ENCODE data around the gene OPHN1.
"Not testable (repeated sequence)": the region's sequence is repeated elsewhere in the genome, so short reads cannot be mapped to it uniquely, and the experiment has no call there.

OPHN1 gene

DNA sequence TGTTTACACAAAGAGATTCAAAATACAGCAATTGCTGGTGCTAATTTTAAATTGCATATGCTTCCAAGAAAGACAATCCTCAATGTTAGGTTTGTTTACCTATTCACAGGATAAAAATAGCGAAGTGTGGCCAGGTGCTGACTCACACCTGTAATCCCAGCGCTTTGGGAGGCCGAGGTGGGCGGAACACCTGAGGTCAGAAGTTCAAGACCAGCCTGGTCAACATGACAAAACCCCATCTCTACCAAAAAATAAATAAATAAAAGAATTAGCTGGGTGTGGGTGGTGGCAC lies 77.7 kb downstream of the OPHN1 start:
- no peak for DNase-seq (ENCODE audit: low spot score)

DNA sequence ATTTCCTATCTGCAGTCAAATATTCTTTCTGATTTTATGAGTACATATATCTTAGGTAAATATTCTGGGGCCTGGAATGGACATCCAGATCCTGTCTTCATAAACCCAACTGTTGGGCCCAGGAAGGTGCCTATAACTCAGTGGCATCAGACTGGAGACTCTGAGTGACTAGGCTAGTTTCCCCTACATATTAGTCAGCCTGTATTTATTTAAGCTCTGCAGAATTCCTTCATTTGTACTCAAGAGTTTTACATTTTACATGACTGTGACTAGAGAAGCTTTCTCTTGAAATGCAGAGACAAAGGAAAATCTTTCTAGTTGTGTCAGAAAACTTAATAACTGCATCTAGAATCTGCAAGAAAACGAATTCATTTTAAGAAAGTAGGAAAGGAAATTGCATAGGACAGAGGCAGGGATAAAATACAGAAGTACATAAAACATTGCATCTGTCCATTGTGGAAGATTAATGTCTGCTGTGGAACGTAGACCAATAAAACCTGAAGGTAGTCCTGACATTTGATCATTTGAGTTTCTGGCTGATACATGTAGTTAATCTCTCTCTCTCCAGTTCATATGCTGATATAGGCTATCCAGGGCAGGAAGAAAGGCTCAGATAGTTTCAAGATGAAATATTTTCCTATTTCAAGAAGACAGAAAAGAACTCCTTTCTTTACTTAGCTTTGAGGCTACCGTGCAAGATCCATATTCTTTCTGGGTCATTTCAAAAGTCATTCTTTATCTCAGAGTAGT lies 78.2 kb downstream of the OPHN1 start:
- DNase-seq (ENCODE audit: low spot score) = no peak

GRCh38 chrX:68345025-68345424 lies 88.3 kb downstream of the OPHN1 start:
- no peak for DNase-seq (ENCODE audit: low spot score)

GRCh38 chrX:68343551-68343950 lies 89.7 kb downstream of the OPHN1 start:
- DNase-seq (ENCODE audit: low spot score) = no peak

GRCh38 chrX:68332201-68332731 lies 101.0 kb downstream of the OPHN1 start:
- DNase-seq (ENCODE audit: low spot score) = peak; percentile 13

GRCh38 chrX:68326841-68327240 lies 106.5 kb downstream of the OPHN1 start:
- DNase-seq (ENCODE audit: low spot score) = not testable (repeated sequence)

- peak; percentile 50 for DNase-seq (ENCODE audit: low spot score)
These were observed 125.5 kb downstream of the OPHN1 start for GRCh38 chrX:68307769-68308168.

GRCh38 chrX:68304602-68305001 lies 128.7 kb downstream of the OPHN1 start:
- no peak for DNase-seq (ENCODE audit: low spot score)

GRCh38 chrX:68299898-68300297 lies 133.4 kb downstream of the OPHN1 start:
- peak; percentile 1 for DNase-seq (ENCODE audit: low spot score)

- no peak for DNase-seq (ENCODE audit: low spot score)
These were observed 140.8 kb downstream of the OPHN1 start for GRCh38 chrX:68292471-68292870.

GRCh38 chrX:68288127-68288526 lies 145.2 kb downstream of the OPHN1 start:
- no peak for DNase-seq (ENCODE audit: low spot score)

GRCh38 chrX:68287419-68287818 lies 145.9 kb downstream of the OPHN1 start:
- DNase-seq (ENCODE audit: low spot score) = no peak

GRCh38 chrX:68286980-68287379 lies 146.3 kb downstream of the OPHN1 start:
- no peak for DNase-seq (ENCODE audit: low spot score)

GRCh38 chrX:68286076-68286475 lies 147.2 kb downstream of the OPHN1 start:
- DNase-seq (ENCODE audit: low spot score) = no peak

- DNase-seq (ENCODE audit: low spot score) = no peak
These were observed 148.9 kb downstream of the OPHN1 start for GRCh38 chrX:68284281-68284904.

- DNase-seq (ENCODE audit: low spot score) = no peak
These were observed 159.4 kb downstream of the OPHN1 start for GRCh38 chrX:68273887-68274286.

- not testable (repeated sequence) for DNase-seq (ENCODE audit: low spot score)
These were observed 168.5 kb downstream of the OPHN1 start for GRCh38 chrX:68264793-68265192.

- DNase-seq (ENCODE audit: low spot score) = peak; percentile 7
These were observed 172.1 kb downstream of the OPHN1 start for GRCh38 chrX:68261060-68261672.

GRCh38 chrX:68256990-68257389 lies 176.3 kb downstream of the OPHN1 start:
- no peak for DNase-seq (ENCODE audit: low spot score)

- DNase-seq (ENCODE audit: low spot score) = no peak
These were observed 178.3 kb downstream of the OPHN1 start for GRCh38 chrX:68254738-68255645.

DNA sequence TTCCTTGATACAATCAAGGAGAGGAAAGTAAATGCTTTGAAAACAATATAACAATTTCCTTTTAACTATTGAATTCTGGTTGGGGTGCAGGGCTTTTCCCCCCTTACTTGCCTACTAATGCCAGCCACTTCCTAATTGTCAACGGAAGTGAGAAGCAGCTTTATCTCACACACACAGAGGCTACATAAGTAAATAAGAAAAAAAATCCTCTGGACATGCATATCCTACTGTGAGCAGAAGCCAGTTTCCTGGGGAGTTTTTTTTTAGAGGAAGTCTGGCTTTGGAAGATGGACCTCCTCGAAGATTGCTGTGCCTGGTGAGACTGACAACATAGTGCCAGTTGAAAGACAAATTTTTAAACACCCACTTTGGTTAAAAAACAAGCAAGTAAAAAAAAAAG lies 180.6 kb downstream of the OPHN1 start:
- no peak for DNase-seq (ENCODE audit: low spot score)

DNA sequence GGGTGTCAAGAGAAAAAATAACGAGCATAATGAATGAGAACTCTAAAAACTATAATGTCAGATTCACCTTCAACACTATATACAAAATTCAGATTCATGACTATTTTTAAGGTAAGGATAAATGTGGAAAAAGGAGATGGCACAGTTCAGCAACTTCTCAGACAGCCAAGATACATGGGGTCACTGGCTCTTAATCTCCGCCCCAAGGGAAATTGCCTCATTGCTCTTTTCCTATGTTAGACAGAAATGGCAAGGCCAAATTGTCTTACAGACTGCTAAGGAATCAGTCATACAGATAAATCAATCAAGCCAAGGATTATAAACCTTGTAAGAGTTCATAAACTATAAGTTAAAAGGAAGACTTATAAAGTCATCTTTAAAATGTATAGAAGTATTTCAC lies 183.4 kb downstream of the OPHN1 start:
- DNase-seq (ENCODE audit: low spot score) = no peak
